HEK293T (cell line): ENCODE results near the gene CTCFL.
"Not testable (repeated sequence)": the region's sequence is repeated elsewhere in the genome, so short reads cannot be mapped to it uniquely, and the experiment has no call there.

Source experiments
- ARNT ChIP-seq: fragments of 450-650 bp; IDR thresholded peaks from 2 replicates; pipeline ENCODE4 v1.6.1; 2017; ENCODE audit warnings: mild to moderate bottlenecking
- BHLHE40 ChIP-seq: fragments of 450-650 bp; IDR thresholded peaks from 2 replicates; pipeline ENCODE4 v1.6.1; 2016; ENCODE audit warnings: mild to moderate bottlenecking, moderate library complexity, borderline replicate concordance
- ELF4 ChIP-seq: fragments of 450-650 bp; IDR thresholded peaks from 2 replicates; pipeline ENCODE4 v1.6.1; 2017; ENCODE audit warnings: antibody characterized with exemption
- FOXA1 ChIP-seq: fragments of 450-650 bp; IDR thresholded peaks from 2 replicates; pipeline ENCODE4 v1.6.1; 2016; ENCODE audit warnings: mild to moderate bottlenecking
- FOXM1 ChIP-seq: fragments of 450-650 bp; IDR thresholded peaks from 2 replicates; pipeline ENCODE4 v1.6.1; 2017; ENCODE audit warnings: mild to moderate bottlenecking, borderline replicate concordance
- L3MBTL2 ChIP-seq: fragments of 450-650 bp; conservative IDR thresholded peaks from 2 replicates; pipeline ENCODE4 v1.6.1; 2016; ENCODE audit warnings: mild to moderate bottlenecking
- NFRKB ChIP-seq: fragments of 450-650 bp; IDR thresholded peaks from 2 replicates; pipeline ENCODE4 v1.6.1; 2016; ENCODE audit warnings: mild to moderate bottlenecking, moderate library complexity
- SP1 ChIP-seq: fragments of 450-650 bp; IDR thresholded peaks from 2 replicates; pipeline ENCODE4 v1.6.1; 2017
- SUZ12 ChIP-seq: fragments of 450-650 bp; IDR thresholded peaks from 2 replicates; pipeline ENCODE4 v1.6.1; 2016; ENCODE audit warnings: mild to moderate bottlenecking
- TARDBP ChIP-seq: fragments of 450-650 bp; IDR thresholded peaks from 2 replicates; pipeline ENCODE4 v1.6.1; 2016
- ZNF384 ChIP-seq: fragments of 450-650 bp; IDR thresholded peaks from 2 replicates; pipeline ENCODE4 v1.6.1; 2016

DNA sequence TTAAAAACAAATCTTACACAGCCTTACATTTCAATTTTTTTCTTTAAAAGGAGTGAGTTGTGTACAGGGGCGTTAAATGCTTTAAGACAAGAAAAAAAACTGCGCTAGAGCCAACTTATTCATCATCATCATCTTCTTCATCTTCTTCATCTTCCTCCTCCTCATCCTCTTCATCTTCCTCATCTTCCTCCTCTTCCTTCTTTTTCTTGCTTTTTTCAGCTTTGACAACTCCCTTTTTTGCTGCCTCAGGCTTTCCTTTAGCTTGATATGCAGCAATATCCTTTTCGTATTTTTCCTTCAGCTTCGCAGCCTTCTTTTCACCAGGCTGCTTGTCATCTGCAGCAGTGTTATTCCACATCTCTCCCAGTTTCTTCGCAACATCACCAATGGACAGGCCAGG, 36.7 kb downstream of the CTCFL start:
- TF ChIP-seq SP1, BHLHE40, TARDBP, ELF4, NFRKB, ZNF384, FOXM1, FOXA1, ARNT, L3MBTL2, SUZ12: not testable (repeated sequence)
